GM18867 (cell line): ENCODE measurements around the gene OPTN.
"Not testable (repeated sequence)": the region's sequence is repeated elsewhere in the genome, so short reads cannot be mapped to it uniquely, and the experiment has no call there.

Experiments
- ATAC-seq: cut with Tn5 transposase; IDR thresholded peaks from one replicate; pipeline ENCODE4 v1.9.1; 2021; ENCODE audit warnings: mild to moderate bottlenecking, moderate library complexity; ENCODE audit not compliant: unreplicated experiment

Gene OPTN

GRCh38 chr10:13118784-13119410, 18.9 kb downstream of the OPTN start:
- no peak for ATAC-seq

- no peak for ATAC-seq
Observed at GRCh38 chr10:13120786-13121499, 21.0 kb downstream of the OPTN start.

GRCh38 chr10:13121500-13121854, 21.5 kb downstream of the OPTN start:
- ATAC-seq, result no peak

- no peak for ATAC-seq
Observed at GRCh38 chr10:13136651-13137050, 36.7 kb downstream of the OPTN start.

- no peak for ATAC-seq
Observed at GRCh38 chr10:13139150-13139549, 39.2 kb downstream of the OPTN start.

- ATAC-seq, result no peak
Observed at GRCh38 chr10:13139676-13140075, 39.7 kb downstream of the OPTN start.

GRCh38 chr10:13140627-13141190, 40.7 kb downstream of the OPTN start:
- no peak for ATAC-seq

- no peak for ATAC-seq
Observed at GRCh38 chr10:13143766-13144165, 43.8 kb downstream of the OPTN start.

GRCh38 chr10:13144814-13145213, 44.9 kb downstream of the OPTN start:
- no peak for ATAC-seq

GRCh38 chr10:13146379-13146778, 46.4 kb downstream of the OPTN start:
- ATAC-seq, result no peak

- no peak for ATAC-seq
Observed at GRCh38 chr10:13147161-13147560, 47.2 kb downstream of the OPTN start.

GRCh38 chr10:13152296-13152695, 52.3 kb downstream of the OPTN start:
- ATAC-seq, result no peak

- not testable (repeated sequence) for ATAC-seq
Observed at GRCh38 chr10:13155860-13156259, 55.9 kb downstream of the OPTN start.

GRCh38 chr10:13158401-13158800, 58.4 kb downstream of the OPTN start:
- ATAC-seq, result no peak

- peak; percentile 99 for ATAC-seq
Observed at GRCh38 chr10:13160934-13161856, 61.2 kb downstream of the OPTN start, which contains the start of gene MCM10. Gene MCM10, plus strand, starts transcription at chr10:13161558. Its CDS starts 2,645 bp downstream, at chr10:13164203.

- ATAC-seq, result no peak
Observed at GRCh38 chr10:13161857-13162271, 61.9 kb downstream of the OPTN start.

GRCh38 chr10:13163859-13164258, 63.9 kb downstream of the OPTN start:
- no peak for ATAC-seq

GRCh38 chr10:13165177-13165576, 65.2 kb downstream of the OPTN start:
- no peak for ATAC-seq

- no peak for ATAC-seq
Observed at GRCh38 chr10:13167568-13167967, 67.6 kb downstream of the OPTN start.

GRCh38 chr10:13168781-13169180, 68.8 kb downstream of the OPTN start:
- ATAC-seq, result no peak

GRCh38 chr10:13173616-13174015, 73.7 kb downstream of the OPTN start:
- ATAC-seq, result no peak
